ENCODE data around the gene PCBP2.
"Not testable (repeated sequence)": the region's sequence is repeated elsewhere in the genome, so short reads cannot be mapped to it uniquely, and the experiment has no call there.

GRCh38 chr12:53402351-53402750 lies 49.6 kb upstream of the PCBP2 start:
- not testable (repeated sequence) for TF ChIP-seq CTCF (IDR thresholded peaks at IDR 0.05); CEBPB (IDR thresholded peaks at IDR 0.05); ZC3H11A (IDR thresholded peaks at IDR 0.05); POLR2A (IDR thresholded peaks at IDR 0.05; ENCODE audit: low read length); MAZ (IDR thresholded peaks at IDR 0.05; ENCODE audit: borderline replicate concordance, low read depth, low read length); TFCP2L1 (CRISPR knock-in tag; IDR thresholded peaks at IDR 0.05); CHD2 (IDR thresholded peaks at IDR 0.05; ENCODE audit: low read length, partially characterized antibody); EP300 (IDR thresholded peaks at IDR 0.05); MAFK (IDR thresholded peaks at IDR 0.05; ENCODE audit: partially characterized antibody); RAD21 (conservative IDR thresholded peaks at IDR 0.05 in 1 of 2, IDR thresholded peaks at IDR 0.05 in 1 of 2); RNF2 (IDR thresholded peaks at IDR 0.05; ENCODE audit: borderline replicate concordance, low read depth)
- TF ChIP-seq, protein P1, sequence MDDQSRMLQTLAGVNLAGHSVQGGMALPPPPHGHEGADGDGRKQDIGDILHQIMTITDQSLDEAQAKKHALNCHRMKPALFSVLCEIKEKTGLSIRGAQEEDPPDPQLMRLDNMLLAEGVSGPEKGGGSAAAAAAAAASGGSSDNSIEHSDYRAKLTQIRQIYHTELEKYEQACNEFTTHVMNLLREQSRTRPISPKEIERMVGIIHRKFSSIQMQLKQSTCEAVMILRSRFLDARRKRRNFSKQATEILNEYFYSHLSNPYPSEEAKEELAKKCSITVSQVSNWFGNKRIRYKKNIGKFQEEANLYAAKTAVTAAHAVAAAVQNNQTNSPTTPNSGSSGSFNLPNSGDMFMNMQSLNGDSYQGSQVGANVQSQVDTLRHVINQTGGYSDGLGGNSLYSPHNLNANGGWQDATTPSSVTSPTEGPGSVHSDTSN (IDR thresholded peaks at IDR 0.05): not testable (repeated sequence)

All from A549 (cell line).